AG04450 (cell line): ENCODE results near the gene TMEM95. TPM values are rescaled to one million over a fixed set of nuclear protein-coding genes. Genes with fewer than 3 reads are reported as not detected.

Source experiments
- CTCF ChIA-PET: fragments of 300-600, 350-600 bp; formaldehyde crosslinking; extraction: SDS; loops from one replicate; lab custom pipeline; 2022; ENCODE audit warnings: antibody characterized with exemption, inconsistent platforms; lab: Charles Lee
- POLR2A ChIA-PET: fragments of 350-600 bp; formaldehyde crosslinking; extraction: SDS; loops from one replicate; lab custom pipeline; 2021; ENCODE audit warnings: antibody characterized with exemption, inconsistent platforms; lab: Yijun Ruan, JAX
- DNase-seq: peaks from one replicate; pipeline ENCODE4 v3.0.0-alpha.2; 2011; ENCODE audit warnings: low read depth, low spot score
- H3K27ac ChIP-seq: one replicate; pipeline ENCODE4 v1.5.1; 2012; ENCODE audit warnings: low read depth, low read length, control low read depth
- H3K27me3 ChIP-seq: one replicate; pipeline ENCODE4 v1.6.0; 2012; ENCODE audit warnings: low read length; ENCODE audit not compliant: control insufficient read depth, insufficient read depth
- H3K4me3 ChIP-seq: 2 replicates; pipeline ENCODE4 v1.5.1; 2011; ENCODE audit warnings: mild to moderate bottlenecking, low read depth, low read length, control low read depth
- H3K9me3 ChIP-seq: 2 replicates; pipeline ENCODE4 v1.5.1; 2012; ENCODE audit warnings: low read length; ENCODE audit not compliant: control insufficient read depth, insufficient read depth
- polyA plus RNA-seq: library from polyadenylated mRNA; depleted of rRNA; stranded (reverse); fragments of >200 nt; gene quantifications from 2 replicates; pipeline ENCODE4 v1.2.3, GENCODE V29; 2011
- TF ChIP-seq, protein P1 (sequence below): IDR thresholded peaks from 2 replicates; pipeline ENCODE4 v1.5.1; 2011; ENCODE audit warnings: low read depth, low read length, control low read depth, inconsistent platforms

Gene TMEM95
- polyA plus RNA-seq, 1 experiment = not detected

DNA sequence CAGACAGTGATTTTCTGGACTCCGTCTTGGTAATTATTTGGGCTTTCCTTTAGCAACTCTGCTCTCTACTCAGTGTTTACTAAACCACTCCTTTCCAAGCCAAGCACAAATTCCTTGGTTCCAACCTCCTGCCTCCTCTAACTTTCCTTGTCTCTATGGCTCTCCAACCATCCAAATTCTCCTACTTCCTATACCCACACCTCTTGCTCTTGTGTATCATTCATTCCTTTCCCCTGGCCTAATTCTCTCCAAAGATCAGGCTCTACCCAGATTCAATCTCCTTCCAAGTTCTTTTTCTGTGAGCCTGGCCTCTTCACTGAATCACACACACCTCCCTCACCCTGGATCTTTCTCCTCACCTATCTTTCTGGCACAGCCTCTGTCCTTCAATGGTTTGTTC lies 26.9 kb upstream of the TMEM95 start:
- H3K4me3 ChIP-seq = peak overlapping the region; percentile 97
- CTCF ChIA-PET = interaction anchor here (1.1 kb wide), 1 partner anchor 233 kb away, joined by 3 read pairs; no protein-coding TSS in a partner anchor
- H3K27me3 ChIP-seq = peaks cover 2% of the 10 kb centered on the region
- DNase-seq = no peak
- no peaks in the 10 kb centered on the region; the same call in 1 of the 2 replicates for H3K9me3 ChIP-seq
- TF ChIP-seq, protein P1, sequence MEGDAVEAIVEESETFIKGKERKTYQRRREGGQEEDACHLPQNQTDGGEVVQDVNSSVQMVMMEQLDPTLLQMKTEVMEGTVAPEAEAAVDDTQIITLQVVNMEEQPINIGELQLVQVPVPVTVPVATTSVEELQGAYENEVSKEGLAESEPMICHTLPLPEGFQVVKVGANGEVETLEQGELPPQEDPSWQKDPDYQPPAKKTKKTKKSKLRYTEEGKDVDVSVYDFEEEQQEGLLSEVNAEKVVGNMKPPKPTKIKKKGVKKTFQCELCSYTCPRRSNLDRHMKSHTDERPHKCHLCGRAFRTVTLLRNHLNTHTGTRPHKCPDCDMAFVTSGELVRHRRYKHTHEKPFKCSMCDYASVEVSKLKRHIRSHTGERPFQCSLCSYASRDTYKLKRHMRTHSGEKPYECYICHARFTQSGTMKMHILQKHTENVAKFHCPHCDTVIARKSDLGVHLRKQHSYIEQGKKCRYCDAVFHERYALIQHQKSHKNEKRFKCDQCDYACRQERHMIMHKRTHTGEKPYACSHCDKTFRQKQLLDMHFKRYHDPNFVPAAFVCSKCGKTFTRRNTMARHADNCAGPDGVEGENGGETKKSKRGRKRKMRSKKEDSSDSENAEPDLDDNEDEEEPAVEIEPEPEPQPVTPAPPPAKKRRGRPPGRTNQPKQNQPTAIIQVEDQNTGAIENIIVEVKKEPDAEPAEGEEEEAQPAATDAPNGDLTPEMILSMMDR = no peak
- no peak overlapping the region for H3K27ac ChIP-seq
- POLR2A ChIA-PET = interaction anchor here (0.6 kb wide), 1 partner anchor 257 kb away, joined by 4 read pairs; no protein-coding TSS in a partner anchor

DNA sequence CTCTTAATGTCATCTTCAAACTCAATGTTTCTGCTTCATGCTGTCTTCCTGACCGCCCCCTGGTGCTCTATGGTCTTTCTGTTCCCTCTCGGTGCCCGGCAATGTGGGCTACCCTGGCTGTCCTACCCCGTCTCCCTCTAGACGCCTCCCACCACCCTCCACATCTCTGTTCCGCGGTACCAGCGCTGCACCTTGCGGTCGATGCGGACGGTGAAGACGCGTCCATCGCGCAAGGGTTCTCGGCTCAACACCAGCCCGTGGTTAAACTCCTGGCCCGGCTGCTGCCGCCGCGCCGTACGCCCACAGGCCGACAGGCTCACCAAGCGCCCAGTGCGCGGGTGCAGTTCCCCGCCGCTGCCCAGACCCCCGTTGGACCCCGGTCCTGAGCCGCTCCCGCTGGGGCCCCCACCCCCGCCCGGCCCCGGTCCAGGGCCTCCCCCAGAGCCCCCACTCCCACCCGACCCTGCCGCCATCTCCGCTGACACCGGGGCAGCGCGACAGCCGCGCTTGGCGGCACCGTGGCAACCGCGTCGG lies 26.0 kb upstream of the TMEM95 start, which contains the start of gene NEURL4:
Gene NEURL4 (minus strand): TSS at position 496 of the 534 bp plus-strand sequence. CDS start 23 bp downstream, at position 473.
- no peaks in the 10 kb centered on the region; the same call in 1 of the 2 replicates for H3K9me3 ChIP-seq

DNA sequence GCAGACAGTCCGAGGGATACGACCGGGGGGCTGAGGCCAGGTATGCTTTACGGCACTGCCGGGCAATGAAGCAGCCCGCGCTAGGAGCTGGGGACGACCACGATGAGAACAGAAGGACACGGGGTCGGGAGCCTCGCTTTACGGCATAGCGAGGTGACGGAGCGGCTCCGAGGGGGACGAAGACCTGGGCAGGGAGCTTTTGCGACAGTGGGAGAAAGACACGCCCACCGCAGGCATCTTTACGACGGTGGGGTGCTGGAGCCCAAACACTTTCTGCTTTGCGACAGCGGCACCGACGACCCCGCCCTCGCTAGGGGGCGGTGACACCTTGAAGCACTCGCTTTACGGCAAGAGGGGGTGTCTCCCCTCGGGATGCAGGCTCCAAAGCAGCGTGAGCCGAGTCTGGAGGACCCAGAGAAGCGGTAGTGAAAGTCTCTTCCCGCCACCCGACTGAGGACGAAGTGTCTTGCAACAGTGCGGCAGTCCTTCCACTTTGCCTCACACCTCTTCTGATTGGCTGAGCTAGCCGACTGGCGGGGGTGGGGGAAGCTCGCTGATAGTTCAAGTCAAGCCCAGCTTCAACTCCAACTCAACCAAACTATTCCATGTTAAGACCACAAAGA lies 25.5 kb upstream of the TMEM95 start:
- TF ChIP-seq, protein P1 = no peak
- H3K27me3 ChIP-seq = peaks cover 4% of the 10 kb centered on the region
- CTCF ChIA-PET = interaction anchor here (0.6 to 2.6 kb wide), 10 partner anchors 13 to 284 kb away, joined by 3 to 13 read pairs (median 3); partner anchors contain the start of genes PLSCR3, SENP3, SLC2A4 and TMEM256
- peak overlapping the region; percentile 97 for H3K4me3 ChIP-seq
- H3K27ac ChIP-seq = peak overlapping the region; percentile 91
- DNase-seq = peak; percentile 99
- no peaks in the 10 kb centered on the region for H3K9me3 ChIP-seq
- POLR2A ChIA-PET = interaction anchor here (0.5 to 1.5 kb wide), 11 partner anchors 13 to 254 kb away, joined by 3 to 17 read pairs (median 5); partner anchors contain the start of genes GABARAP, GPS2, MPDU1 and POLR2A

More for the DNA sequence above, 26.0 kb upstream of the TMEM95 start, which contains the start of gene NEURL4:
- ChIA-PET CTCF (interaction anchor here (0.6 to 2.6 kb wide), 6 partner anchors 14 to 284 kb away, joined by 3 to 13 read pairs (median 4); partner anchors contain the start of genes SENP3 and SLC2A4), POLR2A (interaction anchor here (0.6 to 1.5 kb wide), 8 partner anchors 13 to 256 kb away, joined by 4 to 17 read pairs (median 6); partner anchors contain the start of genes GPS2, MPDU1 and TMEM256)
- H3K4me3 ChIP-seq = peak within 1 kb of the TSS; percentile 97
- DNase-seq = no peak
- TF ChIP-seq, protein P1 = no peak; the same call in 1 of the 2 replicates
- H3K27me3 ChIP-seq = peaks cover 4% of the 10 kb centered on the region
- peak within 1 kb of the TSS; percentile 91 for H3K27ac ChIP-seq

DNA sequence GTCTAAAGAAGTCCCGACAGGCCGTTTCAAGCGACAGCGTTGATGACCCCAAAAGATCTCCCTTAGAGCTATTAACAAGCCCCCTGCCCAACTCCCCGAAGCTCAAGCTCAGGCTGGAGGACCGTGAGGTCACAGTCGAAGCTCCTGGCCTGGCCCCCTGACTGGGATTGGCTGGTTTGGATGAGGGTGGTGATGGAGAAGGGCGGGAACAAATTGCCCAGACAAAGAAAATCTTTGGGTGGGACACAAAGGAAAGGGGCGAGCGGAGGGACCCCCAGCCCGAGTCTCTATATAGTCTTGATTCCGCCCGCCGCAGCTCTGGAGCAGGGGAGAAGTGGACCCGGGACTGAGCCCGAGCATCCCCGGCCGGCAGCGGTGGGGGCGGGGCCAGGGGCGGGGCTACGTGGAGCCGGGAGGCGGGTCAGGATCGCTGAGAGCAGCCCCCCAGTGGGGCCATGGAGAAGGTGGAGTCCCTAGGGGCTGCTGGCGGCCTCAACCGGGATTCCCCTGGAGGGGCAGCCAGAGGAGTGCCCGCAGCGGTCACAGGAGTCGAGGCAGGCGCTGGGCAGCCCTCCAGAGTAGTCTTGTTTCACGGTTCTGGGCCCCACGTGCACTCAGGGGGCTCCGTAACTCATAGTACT lies 24.8 kb upstream of the TMEM95 start:
- no peaks in the 10 kb centered on the region for H3K9me3 ChIP-seq
- CTCF ChIA-PET = interaction anchor here (0.6 to 2.6 kb wide), 9 partner anchors 18 to 285 kb away, joined by 3 to 13 read pairs (median 3); partner anchors contain the start of genes PLSCR3, SENP3, SLC2A4 and TMEM256
- DNase-seq = no peak
- H3K4me3 ChIP-seq = peak overlapping the region; percentile 97
- peaks cover 4% of the 10 kb centered on the region for H3K27me3 ChIP-seq
- POLR2A ChIA-PET = interaction anchor here (0.6 to 1.5 kb wide), 10 partner anchors 12 to 253 kb away, joined by 3 to 17 read pairs (median 4); partner anchors contain the start of genes GABARAP, GPS2, MPDU1 and POLR2A
- peak overlapping the region; percentile 91 for H3K27ac ChIP-seq
- TF ChIP-seq, protein P1 = no peak
